Renal cortical epithelial cell (primary cell): ENCODE measurements around the gene FBXW11. TPM values are rescaled to one million over a fixed set of nuclear protein-coding genes. Genes with fewer than 3 reads are reported as not detected.

Source experiments
- DNase-seq: peaks from one replicate; pipeline ENCODE4 v3.0.0-alpha.2; 2011; ENCODE audit warnings: low read depth
- total RNA-seq: library from RNA; depleted of rRNA; stranded (reverse); fragments of >200 nt; gene quantifications from 2 replicates; pipeline ENCODE4 v1.2.3, GENCODE V29; 2014

Gene FBXW11
- 101 and 114 TPM in 2 replicates for total RNA-seq

GRCh38 chr5:172006321-172007174 is at the start of gene FBXW11:
TSS of gene FBXW11 (minus strand) at chr5:172006638. CDS start at chr5:172006502, 136 bp downstream.
- DNase-seq, result peak; percentile 94

GRCh38 chr5:172055996-172056395 is 49.6 kb upstream of the FBXW11 start:
- DNase-seq, result no peak

- DNase-seq, result no peak
Observed at GRCh38 chr5:172055421-172055820, 49.0 kb upstream of the FBXW11 start.

GRCh38 chr5:172054611-172055153 is 48.2 kb upstream of the FBXW11 start:
- DNase-seq, result no peak

GRCh38 chr5:172052450-172053236 is 46.2 kb upstream of the FBXW11 start:
- peak; percentile 25 for DNase-seq

GRCh38 chr5:172051643-172052339 is 45.4 kb upstream of the FBXW11 start:
- peak; percentile 58 for DNase-seq

GRCh38 chr5:172050080-172050479 is 43.6 kb upstream of the FBXW11 start:
- DNase-seq, result no peak

GRCh38 chr5:172049226-172049796 is 42.9 kb upstream of the FBXW11 start:
- DNase-seq, result no peak

GRCh38 chr5:172048539-172049101 is 42.2 kb upstream of the FBXW11 start:
- DNase-seq, result no peak

GRCh38 chr5:172048170-172048422 is 41.7 kb upstream of the FBXW11 start:
- DNase-seq, result peak; percentile 8

GRCh38 chr5:172046593-172046992 is 40.2 kb upstream of the FBXW11 start:
- DNase-seq, result no peak

- no peak for DNase-seq
Observed at GRCh38 chr5:172045315-172045632, 38.8 kb upstream of the FBXW11 start.

- DNase-seq, result no peak
Observed at GRCh38 chr5:172044631-172045314, 38.3 kb upstream of the FBXW11 start.

GRCh38 chr5:172043865-172044264 is 37.4 kb upstream of the FBXW11 start:
- no peak for DNase-seq

- DNase-seq, result no peak
Observed at GRCh38 chr5:172042183-172042582, 35.7 kb upstream of the FBXW11 start.

- DNase-seq, result no peak
Observed at GRCh38 chr5:172038167-172038566, 31.7 kb upstream of the FBXW11 start.

GRCh38 chr5:172035049-172035448 is 28.6 kb upstream of the FBXW11 start:
- DNase-seq, result peak; percentile 18

- no peak for DNase-seq
Observed at GRCh38 chr5:172031894-172032461, 25.5 kb upstream of the FBXW11 start.

GRCh38 chr5:172029876-172030275 is 23.4 kb upstream of the FBXW11 start:
- DNase-seq, result no peak

GRCh38 chr5:172028167-172028566 is 21.7 kb upstream of the FBXW11 start:
- no peak for DNase-seq
